Measurements from ENCODE around the gene GPD1L.

GPD1L gene

DNA sequence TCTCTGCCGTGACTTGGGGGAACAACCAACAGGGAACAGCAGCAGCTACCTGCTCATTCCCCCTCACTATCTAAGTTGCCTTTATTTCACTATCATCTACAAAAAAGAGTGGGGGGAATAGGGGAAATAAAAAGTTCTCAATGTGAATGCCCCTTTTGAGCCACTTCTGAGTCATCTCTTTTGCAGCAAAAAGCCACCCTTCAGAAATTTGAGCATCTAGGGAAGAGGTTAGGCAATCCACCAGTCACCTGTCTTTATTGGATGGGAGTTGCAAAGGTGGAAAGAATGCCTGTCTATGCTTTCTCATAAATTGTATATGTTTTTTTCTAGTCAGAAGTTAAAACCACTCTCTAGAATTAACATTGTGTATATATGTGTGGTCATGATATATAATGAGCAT, 41.1 kb downstream of the GPD1L start:
- Histone ChIP-seq H3K4me3 (ENCODE audit: low read depth, low read length) (no peak overlapping the region), H3K9ac (no peak overlapping the region), H3K4me2 (ENCODE audit: low read length) (no peak overlapping the region), H3K4me1 (no peaks in the 10 kb centered on the region), H3K27me3 (ENCODE audit: control insufficient read depth, insufficient read depth, low read length) (no peaks in the 10 kb centered on the region), H3K79me2 (peaks cover 2% of the 10 kb centered on the region), H3K27ac (no peak overlapping the region), H3K9me3 (ENCODE audit: control insufficient read depth, low read length) (no peaks in the 10 kb centered on the region), H2AFZ (no peak overlapping the region), H3K36me3 (ENCODE audit: control insufficient read depth, insufficient read depth, low read length) (no peaks in the 10 kb centered on the region)
- TF ChIP-seq, protein P1, sequence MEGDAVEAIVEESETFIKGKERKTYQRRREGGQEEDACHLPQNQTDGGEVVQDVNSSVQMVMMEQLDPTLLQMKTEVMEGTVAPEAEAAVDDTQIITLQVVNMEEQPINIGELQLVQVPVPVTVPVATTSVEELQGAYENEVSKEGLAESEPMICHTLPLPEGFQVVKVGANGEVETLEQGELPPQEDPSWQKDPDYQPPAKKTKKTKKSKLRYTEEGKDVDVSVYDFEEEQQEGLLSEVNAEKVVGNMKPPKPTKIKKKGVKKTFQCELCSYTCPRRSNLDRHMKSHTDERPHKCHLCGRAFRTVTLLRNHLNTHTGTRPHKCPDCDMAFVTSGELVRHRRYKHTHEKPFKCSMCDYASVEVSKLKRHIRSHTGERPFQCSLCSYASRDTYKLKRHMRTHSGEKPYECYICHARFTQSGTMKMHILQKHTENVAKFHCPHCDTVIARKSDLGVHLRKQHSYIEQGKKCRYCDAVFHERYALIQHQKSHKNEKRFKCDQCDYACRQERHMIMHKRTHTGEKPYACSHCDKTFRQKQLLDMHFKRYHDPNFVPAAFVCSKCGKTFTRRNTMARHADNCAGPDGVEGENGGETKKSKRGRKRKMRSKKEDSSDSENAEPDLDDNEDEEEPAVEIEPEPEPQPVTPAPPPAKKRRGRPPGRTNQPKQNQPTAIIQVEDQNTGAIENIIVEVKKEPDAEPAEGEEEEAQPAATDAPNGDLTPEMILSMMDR (IDR thresholded peaks at IDR 0.05): no peak

DNA sequence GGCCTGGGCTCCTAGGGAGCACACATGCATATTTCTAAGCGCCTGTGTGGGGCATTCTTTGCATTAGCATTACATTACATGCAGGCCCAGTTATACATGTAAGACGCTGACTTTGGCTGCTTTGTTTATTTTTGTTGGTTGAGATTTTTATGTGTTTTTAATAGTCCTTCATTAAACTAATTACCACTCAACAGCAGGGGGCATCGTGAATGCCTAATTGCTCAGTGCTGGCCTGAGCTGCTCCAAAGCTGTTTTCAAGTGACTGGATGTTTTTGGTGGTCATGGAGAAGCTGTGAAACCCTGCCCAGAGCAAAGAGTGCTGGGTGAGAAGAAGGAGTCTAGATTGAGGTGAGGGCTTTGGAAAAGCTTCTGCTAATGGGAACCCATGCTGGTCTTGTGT, 41.5 kb downstream of the GPD1L start:
- H3K4me3 ChIP-seq (ENCODE audit: low read depth, low read length): no peak overlapping the region
- H2AFZ ChIP-seq: no peak overlapping the region
- no peak overlapping the region for H3K4me2 ChIP-seq (ENCODE audit: low read length)
- TF ChIP-seq, protein P1 (IDR thresholded peaks at IDR 0.05): no peak
- H3K36me3 ChIP-seq (ENCODE audit: control insufficient read depth, insufficient read depth, low read length): no peaks in the 10 kb centered on the region
- no peaks in the 10 kb centered on the region for H3K4me1 ChIP-seq
- no peak overlapping the region for H3K27ac ChIP-seq
- H3K79me2 ChIP-seq: peaks cover 2% of the 10 kb centered on the region
- no peaks in the 10 kb centered on the region for H3K9me3 ChIP-seq (ENCODE audit: control insufficient read depth, low read length)
- no peak overlapping the region for H3K9ac ChIP-seq
- no peaks in the 10 kb centered on the region for H3K27me3 ChIP-seq (ENCODE audit: control insufficient read depth, insufficient read depth, low read length)

DNA sequence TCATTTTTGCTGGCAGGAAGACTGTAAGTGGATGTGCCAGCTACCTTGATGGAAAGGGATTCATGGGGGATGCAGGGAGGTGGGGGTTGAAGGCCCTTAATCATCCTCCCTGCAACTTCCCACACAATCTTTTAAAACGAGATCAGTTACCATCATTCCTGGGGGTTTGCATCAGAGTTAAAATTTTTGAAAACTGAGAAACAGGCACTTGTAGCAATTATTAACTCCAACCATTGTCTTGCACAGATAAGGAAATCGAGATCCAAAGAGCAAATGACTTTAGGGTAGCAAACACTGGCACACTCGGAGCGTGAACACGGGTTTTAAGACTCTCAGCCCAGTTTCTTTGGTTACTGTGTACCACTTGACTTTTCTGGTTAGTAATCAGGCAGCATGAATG, 41.9 kb downstream of the GPD1L start:
- no peak overlapping the region for H3K4me3 ChIP-seq (ENCODE audit: low read depth, low read length)
- no peak overlapping the region for H3K27ac ChIP-seq
- H3K36me3 ChIP-seq (ENCODE audit: control insufficient read depth, insufficient read depth, low read length): no peaks in the 10 kb centered on the region
- no peak overlapping the region for H3K9ac ChIP-seq
- no peaks in the 10 kb centered on the region for H3K9me3 ChIP-seq (ENCODE audit: control insufficient read depth, low read length)
- no peak overlapping the region for H3K4me2 ChIP-seq (ENCODE audit: low read length)
- TF ChIP-seq, protein P1 (IDR thresholded peaks at IDR 0.05): no peak
- no peaks in the 10 kb centered on the region for H3K4me1 ChIP-seq
- H3K27me3 ChIP-seq (ENCODE audit: control insufficient read depth, insufficient read depth, low read length): no peaks in the 10 kb centered on the region
- H2AFZ ChIP-seq: no peak overlapping the region
- H3K79me2 ChIP-seq: peaks cover 2% of the 10 kb centered on the region

DNA sequence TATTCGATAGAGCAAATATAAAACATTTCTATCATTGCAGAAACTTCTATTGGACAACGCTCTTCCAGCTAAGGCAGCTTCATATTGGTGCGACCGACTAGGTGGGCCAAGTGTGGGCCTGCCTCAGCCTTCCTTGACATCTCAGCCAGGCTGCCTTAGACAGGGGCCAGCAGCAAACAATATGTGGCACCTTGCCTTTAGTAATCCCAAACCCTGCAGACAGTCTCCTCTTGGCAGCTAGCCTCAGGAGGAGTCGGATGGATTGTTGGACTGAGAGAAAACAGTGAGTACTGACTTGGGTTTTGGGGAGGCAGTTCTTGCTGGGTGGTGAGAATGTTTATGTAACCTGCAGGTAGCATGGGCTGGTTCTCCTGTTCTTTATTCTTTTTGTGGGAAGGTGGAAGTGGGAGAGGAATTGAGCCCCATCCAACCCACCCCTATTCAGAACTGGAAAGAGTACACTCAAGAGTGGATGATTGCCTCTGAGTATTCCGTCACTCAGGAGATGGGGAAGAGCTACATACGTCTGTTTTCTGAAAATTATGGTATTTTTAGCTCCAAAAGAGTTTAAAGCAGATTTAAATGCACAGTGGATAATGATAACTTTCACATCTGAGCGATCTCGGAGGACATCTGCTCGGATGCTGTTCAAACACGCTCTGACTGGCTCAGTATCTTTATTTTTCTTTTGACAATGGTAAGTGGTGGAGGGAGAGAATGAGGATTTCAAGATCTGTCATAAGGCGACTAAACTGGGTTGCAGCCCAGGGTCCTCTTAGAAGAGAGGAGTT, 47.2 kb downstream of the GPD1L start:
- Histone ChIP-seq H3K36me3 (ENCODE audit: control insufficient read depth, insufficient read depth, low read length) (no peaks in the 10 kb centered on the region), H3K27me3 (ENCODE audit: control insufficient read depth, insufficient read depth, low read length) (no peaks in the 10 kb centered on the region), H3K4me1 (no peaks in the 10 kb centered on the region), H3K27ac (no peak overlapping the region), H3K9me3 (ENCODE audit: control insufficient read depth, low read length) (no peaks in the 10 kb centered on the region), H3K4me3 (ENCODE audit: low read depth, low read length) (no peak overlapping the region), H3K9ac (no peak overlapping the region), H3K4me2 (ENCODE audit: low read length) (no peak overlapping the region), H2AFZ (no peak overlapping the region), H3K79me2 (no peaks in the 10 kb centered on the region)
- TF ChIP-seq, protein P1 (IDR thresholded peaks at IDR 0.05): no peak

DNA sequence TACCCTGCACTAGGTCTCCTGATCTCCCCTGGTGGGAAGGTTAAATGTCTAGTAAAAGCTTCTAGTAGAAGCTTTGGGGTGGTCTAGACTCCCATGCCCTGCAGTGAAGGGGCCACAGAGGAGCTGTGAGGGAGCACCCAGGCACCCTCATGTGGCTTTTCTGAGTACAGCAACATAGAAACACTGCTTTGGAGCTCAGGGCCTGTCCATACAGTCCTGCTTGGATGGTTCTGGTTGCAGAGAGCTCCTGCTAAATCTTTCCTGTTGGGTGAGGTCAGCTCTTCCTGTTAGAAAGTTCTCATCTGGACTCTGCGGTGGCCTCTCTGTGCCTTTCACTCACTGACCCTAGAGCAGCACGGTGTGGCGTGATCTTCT, 47.8 kb downstream of the GPD1L start:
- Histone ChIP-seq H3K4me3 (ENCODE audit: low read depth, low read length) (no peak overlapping the region), H3K36me3 (ENCODE audit: control insufficient read depth, insufficient read depth, low read length) (no peaks in the 10 kb centered on the region), H3K79me2 (no peaks in the 10 kb centered on the region), H3K27ac (no peak overlapping the region), H3K9me3 (ENCODE audit: control insufficient read depth, low read length) (no peaks in the 10 kb centered on the region), H2AFZ (no peak overlapping the region), H3K9ac (no peak overlapping the region), H3K4me2 (ENCODE audit: low read length) (no peak overlapping the region), H3K27me3 (ENCODE audit: control insufficient read depth, insufficient read depth, low read length) (no peaks in the 10 kb centered on the region), H3K4me1 (no peaks in the 10 kb centered on the region)
- TF ChIP-seq, protein P1 (IDR thresholded peaks at IDR 0.05): no peak

Data from parathyroid adenoma (tissue), 2 donors.